PC-9 (cell line): ENCODE results near the gene CCDC69. TPM values are rescaled to one million over a fixed set of nuclear protein-coding genes. Genes with fewer than 3 reads are reported as not detected.

Experiments used
- BruUV-seq: library from RNA; stranded (reverse); fragments of 400-500 nt; replicated peaks from 2 replicates; lab custom pipeline; 2021; lab: Mats Ljungman, UMichigan
- CTCF ChIA-PET: fragments of 300-600 bp; sonication (Branson Sonifier 250); formaldehyde crosslinking; loops from one replicate; lab custom pipeline; 2022; ENCODE audit warnings: antibody characterized with exemption; lab: Charles Lee
- POLR2A ChIA-PET: fragments of 300-600 bp; sonication (Branson Sonifier 250); formaldehyde crosslinking; loops from one replicate; lab custom pipeline; 2022; ENCODE audit warnings: antibody characterized with exemption; ENCODE audit not compliant: unreplicated experiment; lab: Charles Lee
- DNase-seq, 2 experiments: peaks; one replicate each; pipeline versions ENCODE4 v3.0.0 to v3.0.0-alpha.2; 2015 to 2022; ENCODE audit warnings: mixed read lengths in 1 of 2
- H2AFZ ChIP-seq: fragments of 200-600 bp; sonication (generic); 2 replicates; pipeline ENCODE4 v1.8.1; 2017; ENCODE audit warnings: antibody characterized with exemption
- H3F3A ChIP-seq: fragments of 200-600 bp; sonication (generic); 2 replicates; pipeline ENCODE4 v1.8.1; 2017; ENCODE audit warnings: antibody characterized with exemption, mild to moderate bottlenecking, low read depth; ENCODE audit not compliant: insufficient read depth
- H3K27ac ChIP-seq: fragments of 200-600 bp; sonication (generic); 2 replicates; pipeline ENCODE4 v1.6.1; 2016; ENCODE audit warnings: mixed run types
- H3K27me3 ChIP-seq: fragments of 200-600 bp; sonication (generic); 2 replicates; pipeline ENCODE4 v1.6.1; 2016; ENCODE audit warnings: low read depth, mixed run types; ENCODE audit not compliant: insufficient read depth
- H3K36me3 ChIP-seq: fragments of 200-600 bp; sonication (generic); 2 replicates; pipeline ENCODE4 v1.6.1; 2016; ENCODE audit warnings: low read depth, mixed run types
- H3K4me1 ChIP-seq: fragments of 200-600 bp; sonication (generic); replicated peaks from 2 replicates; pipeline ENCODE4 v1.6.1; 2016; ENCODE audit warnings: mixed run types; ENCODE audit not compliant: insufficient read depth
- H3K4me2 ChIP-seq: fragments of 200-600 bp; sonication (generic); 2 replicates; pipeline ENCODE4 v1.6.1; 2017; ENCODE audit warnings: mixed run types
- H3K4me3 ChIP-seq: fragments of 200-600 bp; sonication (generic); 2 replicates; pipeline ENCODE4 v1.6.1; 2016; ENCODE audit warnings: mixed run types
- H3K79me2 ChIP-seq: fragments of 200-600 bp; sonication (generic); 2 replicates; pipeline ENCODE4 v1.6.1; 2017; ENCODE audit warnings: low read depth, mixed run types
- H3K9me2 ChIP-seq: fragments of 200-600 bp; sonication (generic); 2 replicates; pipeline ENCODE4 v1.8.1; 2017; ENCODE audit warnings: mild to moderate bottlenecking; ENCODE audit not compliant: insufficient read depth
- H3K9me3 ChIP-seq: fragments of 200-600 bp; sonication (generic); 2 replicates; pipeline ENCODE4 v1.8.1; 2016; ENCODE audit warnings: low read depth; ENCODE audit not compliant: insufficient read depth
- H4K20me1 ChIP-seq: fragments of 200-600 bp; sonication (generic); 2 replicates; pipeline ENCODE4 v1.8.1; 2017; ENCODE audit not compliant: insufficient read depth
- EZH2 ChIP-seq: fragments of 200-600 bp; sonication (generic); IDR thresholded peaks from 2 replicates; pipeline ENCODE4 v1.8.0; 2017; ENCODE audit warnings: antibody characterized with exemption, low read depth
- intact Hi-C: fragments of 100-400 bp; cut with micrococcal nuclease; formaldehyde crosslinking; loops from one replicate; pipeline ENCODE4 v1.10.0; 2022; ENCODE audit not compliant: unreplicated experiment
- total RNA-seq: library from RNA; stranded (reverse); gene quantifications from 2 replicates; pipeline ENCODE4 v1.2.3, GENCODE V29; 2021
- TF ChIP-seq, protein P1 (sequence below): fragments of 200-600 bp; sonication (generic); conservative IDR thresholded peaks from 2 replicates; pipeline ENCODE4 v1.6.1; 2017; ENCODE audit warnings: mixed run types, antibody characterized with exemption, mild to moderate bottlenecking, moderate library complexity

The CCDC69 gene
- total RNA-seq, 1 experiment from 2014 or later = 0.50 TPM

- Histone ChIP-seq H3K9me3 (no peaks in the 10 kb centered on the region), H3F3A (no peaks in the 10 kb centered on the region), H3K79me2 (no peaks in the 10 kb centered on the region), H2AFZ (no peak overlapping the region), H3K9me2 (no peaks in the 10 kb centered on the region), H3K4me2 (no peak overlapping the region), H3K27ac (no peak overlapping the region), H3K4me1 (no peaks in the 10 kb centered on the region), H4K20me1 (no peaks in the 10 kb centered on the region), H3K4me3 (no peak overlapping the region), H3K36me3 (no peaks in the 10 kb centered on the region), H3K27me3 (peaks cover 2% of the 10 kb centered on the region; the same call in 1 of the 2 replicates)
- ChIA-PET CTCF (interaction anchor here (0.5 kb wide), 1 partner anchor 589 kb away, joined by 9 read pairs; no protein-coding TSS in a partner anchor), POLR2A (interaction anchor here (0.6 kb wide), 1 partner anchor 69 kb away, joined by 3 read pairs; the partner anchor contains the start of gene CCDC69)
- DNase-seq = no peak
- no peak for TF ChIP-seq EZH2
- TF ChIP-seq, protein P1, sequence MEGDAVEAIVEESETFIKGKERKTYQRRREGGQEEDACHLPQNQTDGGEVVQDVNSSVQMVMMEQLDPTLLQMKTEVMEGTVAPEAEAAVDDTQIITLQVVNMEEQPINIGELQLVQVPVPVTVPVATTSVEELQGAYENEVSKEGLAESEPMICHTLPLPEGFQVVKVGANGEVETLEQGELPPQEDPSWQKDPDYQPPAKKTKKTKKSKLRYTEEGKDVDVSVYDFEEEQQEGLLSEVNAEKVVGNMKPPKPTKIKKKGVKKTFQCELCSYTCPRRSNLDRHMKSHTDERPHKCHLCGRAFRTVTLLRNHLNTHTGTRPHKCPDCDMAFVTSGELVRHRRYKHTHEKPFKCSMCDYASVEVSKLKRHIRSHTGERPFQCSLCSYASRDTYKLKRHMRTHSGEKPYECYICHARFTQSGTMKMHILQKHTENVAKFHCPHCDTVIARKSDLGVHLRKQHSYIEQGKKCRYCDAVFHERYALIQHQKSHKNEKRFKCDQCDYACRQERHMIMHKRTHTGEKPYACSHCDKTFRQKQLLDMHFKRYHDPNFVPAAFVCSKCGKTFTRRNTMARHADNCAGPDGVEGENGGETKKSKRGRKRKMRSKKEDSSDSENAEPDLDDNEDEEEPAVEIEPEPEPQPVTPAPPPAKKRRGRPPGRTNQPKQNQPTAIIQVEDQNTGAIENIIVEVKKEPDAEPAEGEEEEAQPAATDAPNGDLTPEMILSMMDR = no peak
- no TSS peak for BruUV-seq
- intact Hi-C loops = no loop called here
Observed at GRCh38 chr5:151154931-151155774, 68.7 kb downstream of the CCDC69 start.

- Histone ChIP-seq H3K4me1 (no peaks in the 10 kb centered on the region), H2AFZ (no peak overlapping the region), H4K20me1 (no peaks in the 10 kb centered on the region), H3F3A (no peaks in the 10 kb centered on the region), H3K4me2 (no peak overlapping the region), H3K9me2 (no peaks in the 10 kb centered on the region), H3K79me2 (no peaks in the 10 kb centered on the region), H3K27ac (no peak overlapping the region), H3K9me3 (no peaks in the 10 kb centered on the region), H3K36me3 (no peaks in the 10 kb centered on the region), H3K4me3 (no peak overlapping the region), H3K27me3 (no peaks in the 10 kb centered on the region)
- no TSS peak for BruUV-seq
- no peak for TF ChIP-seq EZH2
- TF ChIP-seq, protein P1 = no peak
- ChIA-PET POLR2A (no interaction called here), CTCF (no interaction called here)
- no peak for DNase-seq
- intact Hi-C loops = no loop called here
Observed at GRCh38 chr5:151153766-151154272, 70.1 kb downstream of the CCDC69 start.

GRCh38 chr5:151153300-151153699 lies 70.6 kb downstream of the CCDC69 start:
- H3K36me3 ChIP-seq = no peaks in the 10 kb centered on the region
- no peaks in the 10 kb centered on the region for H3F3A ChIP-seq
- H3K4me3 ChIP-seq = no peak overlapping the region
- no peaks in the 10 kb centered on the region for H3K4me1 ChIP-seq
- no peak overlapping the region for H3K27ac ChIP-seq
- ChIA-PET POLR2A (no interaction called here), CTCF (no interaction called here)
- intact Hi-C loops = no loop called here
- no peaks in the 10 kb centered on the region for H3K79me2 ChIP-seq
- H2AFZ ChIP-seq = no peak overlapping the region
- no peaks in the 10 kb centered on the region for H3K9me3 ChIP-seq
- TF ChIP-seq EZH2 = no peak
- TF ChIP-seq, protein P1 = no peak
- no peak for DNase-seq
- H3K9me2 ChIP-seq = no peaks in the 10 kb centered on the region
- no peak overlapping the region for H3K4me2 ChIP-seq
- no TSS peak for BruUV-seq
- H3K27me3 ChIP-seq = no peaks in the 10 kb centered on the region
- no peaks in the 10 kb centered on the region for H4K20me1 ChIP-seq
